ENCODE results near the gene VPS13D.
A peak's percentile ranks its signal among the peaks of the same experiment; 100 is the strongest.

Gene VPS13D

DNA sequence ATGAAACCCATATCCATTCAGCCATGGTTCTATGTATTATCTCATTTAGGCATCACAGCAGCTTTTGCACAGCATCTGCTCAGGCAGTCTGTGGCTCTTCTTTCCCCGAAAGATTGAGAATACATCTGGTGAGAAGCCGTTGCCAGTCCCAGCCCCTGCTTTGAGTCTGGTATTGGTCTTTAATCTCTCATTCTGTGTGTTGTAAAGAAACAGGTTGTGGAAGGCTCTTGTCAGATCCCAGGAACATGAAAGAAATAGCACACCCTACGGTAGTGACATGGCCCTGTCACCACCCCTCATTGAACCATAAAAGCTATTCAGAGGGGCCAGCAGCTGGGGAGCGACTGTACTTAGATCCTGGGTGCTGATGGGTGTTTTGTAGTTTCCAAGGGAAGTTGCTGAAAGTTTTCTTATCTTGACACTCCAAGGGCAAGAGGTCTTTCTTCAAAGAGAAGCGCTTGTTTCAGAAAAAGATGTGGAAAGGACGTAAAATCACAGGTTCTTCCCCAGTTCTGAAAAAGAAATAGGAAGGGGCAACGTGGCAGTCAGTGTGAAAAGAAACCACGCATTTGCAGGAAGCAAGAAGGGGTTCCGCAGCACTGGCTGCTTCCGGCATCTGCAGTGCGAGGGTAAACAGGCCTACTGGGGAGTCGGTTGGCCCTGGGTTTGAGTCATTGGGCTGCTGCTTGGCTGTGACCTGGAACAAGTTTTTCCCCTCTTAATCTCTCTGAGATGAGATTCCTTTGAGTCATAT is 243.1 kb downstream of the VPS13D start:
- no peak for DNase-seq (ENCODE audit: low read depth)

DNA sequence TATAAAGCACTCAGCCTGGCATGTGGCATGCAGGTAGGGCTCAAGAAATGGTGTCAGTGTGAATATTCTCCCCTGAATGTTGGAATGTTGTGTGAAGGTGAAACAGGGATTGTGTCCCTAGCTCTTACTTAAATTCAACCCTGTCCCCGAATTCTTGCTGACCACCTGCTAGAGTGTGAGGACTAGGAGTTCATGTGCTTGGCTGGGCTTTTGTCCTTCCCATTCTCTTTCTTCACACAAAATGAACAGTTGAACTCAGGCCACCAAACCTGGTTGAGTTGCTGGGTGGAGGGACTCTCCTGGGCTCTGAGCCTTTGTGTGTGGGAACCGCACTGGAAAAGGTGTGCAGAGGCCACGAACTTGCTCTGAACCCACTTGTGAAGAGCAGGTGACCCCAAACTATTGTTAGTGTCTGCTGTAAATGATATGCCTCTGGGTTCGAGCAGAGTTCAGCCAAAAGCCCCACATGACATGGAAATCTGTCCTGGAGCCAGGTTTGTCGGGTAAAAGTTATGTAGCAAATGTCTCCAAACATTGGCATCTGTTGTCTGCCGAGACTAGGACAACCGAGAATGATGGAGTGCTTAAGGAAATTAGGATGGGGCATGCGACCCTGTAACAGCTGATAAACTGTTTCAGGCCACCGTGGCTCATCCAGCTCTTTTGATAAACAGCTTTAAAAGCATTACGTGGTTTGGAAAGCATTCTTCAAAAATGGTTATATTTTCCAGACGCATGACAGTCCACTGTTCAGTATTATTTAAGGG is 243.9 kb downstream of the VPS13D start:
- no peak for DNase-seq (ENCODE audit: low read depth)

DNA sequence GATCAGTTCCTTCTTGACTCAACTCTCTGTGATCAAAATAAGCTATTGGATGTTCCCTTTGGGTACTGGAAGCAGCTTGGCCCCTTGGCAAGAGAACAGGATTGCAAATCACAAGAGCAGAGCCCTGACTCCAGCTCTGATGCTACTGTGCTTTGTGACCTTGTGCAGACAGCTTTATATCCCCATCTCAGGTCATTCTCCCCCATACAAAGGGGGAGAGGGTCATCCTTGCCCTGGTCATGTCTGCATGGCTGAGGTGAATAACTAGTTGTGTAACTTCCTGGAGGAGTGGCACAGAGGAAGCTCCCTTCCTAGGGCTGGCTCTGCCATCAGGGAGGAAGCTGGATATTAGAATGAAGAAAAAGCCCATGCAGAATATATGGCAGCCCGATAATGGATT is 245.3 kb downstream of the VPS13D start:
- DNase-seq (ENCODE audit: low read depth), result no peak

DNA sequence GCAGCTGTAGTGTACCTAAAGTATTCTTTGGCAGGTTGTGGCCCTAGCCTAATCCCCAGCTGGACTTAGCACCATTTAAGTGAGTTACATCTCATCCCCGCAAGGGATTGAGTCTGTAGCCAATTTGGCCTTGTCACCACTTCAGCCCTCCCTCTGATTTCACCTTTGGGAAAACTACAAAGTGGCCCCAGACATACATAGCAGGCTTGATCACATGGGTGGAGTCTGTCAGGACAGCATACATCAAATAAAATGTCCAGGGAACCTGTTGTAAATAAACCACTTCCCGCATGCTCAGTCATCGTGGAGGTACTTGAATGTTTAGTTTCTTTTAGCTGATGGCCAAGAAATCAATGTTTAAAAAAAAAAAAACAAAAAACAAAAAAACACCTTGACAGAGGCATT is 245.7 kb downstream of the VPS13D start:
- no peak for DNase-seq (ENCODE audit: low read depth)

DNA sequence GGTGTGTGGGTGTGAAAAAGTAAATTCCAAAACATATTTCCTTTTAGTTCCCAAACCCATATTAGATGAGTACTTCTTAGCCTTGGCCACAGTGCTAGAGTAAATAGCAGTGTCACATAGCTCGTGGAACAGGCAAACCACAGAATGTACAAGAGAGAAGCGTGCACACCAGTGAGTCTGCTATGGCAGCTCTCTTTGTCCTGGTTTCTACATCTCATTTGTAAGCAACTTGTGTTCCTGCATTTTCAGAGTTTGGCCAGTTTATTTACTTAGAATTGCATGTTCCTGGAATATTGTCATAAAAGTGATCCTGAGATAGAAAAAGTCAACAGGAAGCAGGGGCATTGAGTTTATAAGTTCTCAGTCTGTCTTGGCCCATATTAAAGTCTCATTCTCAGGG is 246.1 kb downstream of the VPS13D start:
- DNase-seq (ENCODE audit: low read depth), result no peak

DNA sequence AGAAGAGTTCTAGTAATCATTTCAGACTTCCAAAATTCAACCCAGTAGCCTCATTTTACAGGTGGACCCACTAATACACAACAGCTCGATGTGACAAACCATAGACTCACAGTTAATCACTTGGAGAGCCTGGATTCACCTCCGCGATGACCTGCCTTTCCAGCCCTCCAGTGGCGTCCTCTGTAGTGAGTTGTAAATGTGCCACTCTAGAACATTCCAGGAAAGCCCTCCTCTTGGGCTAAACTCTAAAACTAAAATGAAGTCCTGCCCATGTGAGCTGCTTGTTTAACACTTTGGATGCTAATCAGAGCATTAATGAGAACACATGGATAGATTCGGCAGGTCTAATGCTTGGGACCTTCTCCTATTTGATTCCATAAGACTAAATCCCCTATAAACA is 247.5 kb downstream of the VPS13D start:
- no peak for DNase-seq (ENCODE audit: low read depth)

DNA sequence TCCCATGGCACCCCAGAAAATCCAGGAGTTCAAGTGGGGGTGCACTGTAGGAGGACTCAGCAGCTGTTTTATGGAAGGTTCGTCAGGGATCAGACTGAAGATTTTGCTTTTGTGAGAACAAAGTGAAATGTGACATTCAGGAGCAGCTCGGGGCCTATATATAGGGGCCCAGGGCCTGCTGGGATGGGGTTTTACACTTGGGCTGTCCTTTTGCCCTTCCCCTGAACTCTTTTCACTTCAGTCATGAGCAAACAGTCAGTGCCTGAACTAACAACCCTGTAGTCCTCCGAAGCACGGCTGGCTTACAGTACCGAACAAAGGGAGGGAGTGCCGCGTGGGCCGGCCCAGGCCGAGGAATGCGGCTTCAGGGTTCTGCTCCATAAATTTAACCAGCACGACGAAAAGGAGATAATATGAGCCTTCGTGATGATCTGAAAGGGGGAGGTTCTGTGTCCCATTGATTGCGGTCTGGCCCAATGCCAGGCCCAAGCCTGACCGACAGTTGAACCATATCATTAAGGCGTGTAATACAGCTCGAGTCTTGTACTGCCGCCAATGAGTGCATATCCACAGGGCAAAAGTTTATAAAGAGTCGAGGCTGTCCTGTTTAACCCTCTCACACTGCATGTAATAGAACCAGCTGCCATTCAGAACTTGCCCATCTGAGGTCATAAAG is 248.2 kb downstream of the VPS13D start:
- DNase-seq (ENCODE audit: low read depth), result peak; percentile 74

DNA sequence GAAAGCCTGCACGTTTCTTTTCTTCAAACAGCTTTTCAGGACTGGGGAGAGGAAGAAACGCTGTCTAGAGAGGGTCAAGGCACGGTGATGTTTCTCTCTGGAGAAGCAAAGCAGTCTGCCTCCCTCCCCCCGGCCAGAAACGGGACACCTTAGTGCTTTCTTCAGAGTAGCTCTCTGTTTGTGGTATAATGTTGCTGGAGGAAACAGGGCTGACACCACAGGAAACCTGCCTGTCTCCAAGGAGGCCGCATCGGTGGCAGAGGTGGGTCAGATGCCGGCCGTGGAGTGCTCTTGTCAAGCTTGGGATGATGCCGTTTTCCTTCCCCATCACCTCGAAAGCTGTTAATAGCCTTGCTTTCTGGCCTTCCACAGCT is 248.8 kb downstream of the VPS13D start:
- no peak for DNase-seq (ENCODE audit: low read depth)

DNA sequence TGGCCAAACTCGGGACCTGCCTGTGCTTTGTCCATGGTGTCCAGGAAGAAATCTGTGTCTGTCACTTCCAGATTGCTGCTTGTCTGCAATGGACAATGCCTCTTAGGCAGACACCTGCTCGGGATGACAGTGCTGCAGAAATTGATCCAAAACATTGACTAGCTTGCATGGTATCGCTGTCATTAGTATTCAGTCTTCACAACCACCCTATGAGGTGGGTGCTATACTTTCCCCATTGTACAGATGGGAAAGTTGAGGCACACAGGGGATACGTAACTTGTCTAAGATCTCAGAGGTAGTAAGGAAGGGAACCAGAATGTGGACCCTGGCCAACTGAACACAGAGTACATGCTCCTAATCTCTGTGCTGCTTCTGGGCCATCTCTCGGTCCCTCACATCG is 249.5 kb downstream of the VPS13D start:
- DNase-seq (ENCODE audit: low read depth), result no peak

DNA sequence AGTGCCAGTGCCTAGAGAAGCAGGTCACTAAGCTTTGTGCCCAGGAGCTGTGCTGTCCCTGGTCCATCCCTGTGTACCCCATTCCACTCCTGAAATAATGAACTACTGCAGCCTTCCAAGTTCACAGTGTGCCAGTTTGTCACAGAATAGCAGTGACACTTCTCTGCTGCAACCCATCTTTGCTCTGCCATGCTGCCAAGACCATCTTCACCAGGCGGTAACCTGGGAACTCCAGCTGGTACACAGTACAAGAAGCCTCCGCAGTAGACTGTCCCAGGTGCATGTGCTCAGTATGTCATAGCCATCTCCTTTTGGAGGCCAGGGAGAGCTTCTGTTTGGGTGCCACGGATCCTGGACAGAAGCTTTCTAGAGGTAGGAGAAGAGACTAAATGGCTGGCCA is 250.2 kb downstream of the VPS13D start:
- no peak for DNase-seq (ENCODE audit: low read depth)

DNA sequence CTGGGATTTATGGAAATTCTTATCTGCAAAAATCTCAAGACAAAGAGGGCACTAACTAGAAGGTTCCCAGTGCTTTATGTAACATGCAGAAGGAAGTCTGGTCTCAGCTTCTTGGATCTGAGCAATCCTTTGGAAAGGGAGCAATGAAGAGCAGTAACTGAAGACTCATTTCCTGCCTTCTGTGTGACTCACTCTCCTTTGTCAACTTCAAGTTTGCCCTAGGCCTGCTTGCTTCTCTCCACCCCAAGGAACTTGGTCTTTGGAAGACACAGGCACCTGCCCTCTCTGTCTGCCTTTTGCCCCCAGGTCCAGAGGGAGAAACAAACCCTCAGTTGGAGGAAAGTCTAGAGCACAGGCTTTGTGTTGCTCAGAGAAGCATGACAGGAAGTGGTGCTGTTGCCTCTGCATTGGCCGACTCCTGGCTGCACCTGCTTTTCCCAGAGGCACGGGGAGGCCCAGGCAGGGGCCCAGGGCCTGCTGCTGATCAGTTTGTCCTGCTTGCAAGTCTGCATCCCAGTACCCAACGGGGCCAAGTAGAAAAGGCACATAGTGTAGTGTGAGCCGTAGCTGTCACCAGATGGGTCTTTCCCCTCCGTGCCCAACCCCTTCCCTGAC is 251.0 kb downstream of the VPS13D start:
- DNase-seq (ENCODE audit: low read depth), result peak; percentile 85

DNA sequence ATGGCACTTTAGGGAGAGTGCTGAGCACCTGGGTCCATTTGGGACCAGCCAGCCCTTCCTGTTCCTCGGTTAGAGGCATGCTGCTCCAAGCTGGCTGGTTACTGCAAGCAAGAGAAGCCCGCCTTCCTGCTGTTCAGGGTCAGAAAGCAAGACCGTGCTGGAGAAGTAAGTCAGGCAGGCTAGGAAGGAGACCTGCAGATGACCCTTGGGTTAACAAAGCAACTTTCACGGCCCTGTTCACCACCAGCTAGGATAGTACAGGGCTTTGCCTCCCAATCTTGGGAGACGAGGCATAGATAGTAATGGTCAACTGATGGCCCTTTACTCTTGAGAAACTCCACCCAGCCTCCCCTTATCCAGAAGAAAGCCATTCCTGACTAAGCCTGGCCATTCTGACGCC is 252.1 kb downstream of the VPS13D start:
- DNase-seq (ENCODE audit: low read depth), result no peak

DNA sequence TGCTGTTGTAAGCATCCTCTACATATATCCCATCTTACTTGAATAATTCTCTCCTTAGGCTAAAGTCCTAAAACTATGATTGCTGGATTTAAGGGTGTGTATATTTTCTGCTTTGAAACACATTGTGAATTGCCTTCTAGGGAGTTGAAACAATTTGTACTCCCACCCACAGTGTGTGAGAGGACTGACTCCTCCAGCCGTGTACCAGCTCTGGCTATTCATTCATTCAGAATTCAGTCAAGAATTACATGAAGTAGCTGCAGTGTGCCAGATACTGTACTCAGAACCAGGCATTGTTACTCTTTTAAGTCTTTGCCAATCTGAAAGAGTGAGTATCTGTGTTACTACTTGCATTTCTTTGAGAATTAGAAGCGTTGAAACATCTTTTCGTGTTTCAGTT is 253.2 kb downstream of the VPS13D start:
- no peak for DNase-seq (ENCODE audit: low read depth)

DNA sequence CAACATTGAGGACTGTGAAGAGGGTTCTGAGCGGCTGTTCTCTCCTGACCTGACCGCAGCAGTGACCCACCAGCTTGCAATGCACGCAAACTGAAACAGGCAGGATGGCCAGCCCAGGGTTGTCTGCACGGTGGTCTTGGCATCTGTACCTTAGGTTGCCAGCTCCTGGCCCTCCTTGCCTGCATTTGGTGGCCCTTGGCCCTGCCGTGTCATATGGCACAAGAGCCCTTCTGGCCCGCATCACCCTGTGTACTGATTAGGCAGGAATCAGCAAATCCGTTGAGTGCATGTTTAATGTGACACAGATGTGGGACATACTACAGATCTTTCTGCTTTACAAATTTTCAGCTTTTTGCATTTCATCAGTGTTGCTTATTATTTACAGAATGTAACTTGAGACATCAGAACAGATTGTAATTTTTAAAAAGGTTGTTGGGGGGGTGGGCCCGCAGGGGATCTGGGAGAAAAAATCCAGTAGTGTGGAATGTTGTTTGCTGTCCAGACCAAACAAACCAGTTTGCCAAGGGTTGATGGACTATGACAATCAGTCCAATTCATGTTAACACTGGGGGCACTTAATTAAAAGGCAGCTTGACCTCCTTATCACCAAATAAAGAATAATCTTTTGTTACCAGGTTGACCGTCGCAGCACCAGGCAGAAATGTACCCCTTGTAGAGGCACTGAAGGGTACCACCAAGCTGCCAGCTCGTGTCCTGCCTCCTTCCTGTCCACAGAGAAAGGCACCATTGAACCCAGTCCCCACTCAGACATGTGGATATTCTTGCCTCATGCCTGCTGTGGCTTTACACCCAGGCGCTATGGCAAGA is 255.6 kb downstream of the VPS13D start:
- no peak for DNase-seq (ENCODE audit: low read depth)

DNA sequence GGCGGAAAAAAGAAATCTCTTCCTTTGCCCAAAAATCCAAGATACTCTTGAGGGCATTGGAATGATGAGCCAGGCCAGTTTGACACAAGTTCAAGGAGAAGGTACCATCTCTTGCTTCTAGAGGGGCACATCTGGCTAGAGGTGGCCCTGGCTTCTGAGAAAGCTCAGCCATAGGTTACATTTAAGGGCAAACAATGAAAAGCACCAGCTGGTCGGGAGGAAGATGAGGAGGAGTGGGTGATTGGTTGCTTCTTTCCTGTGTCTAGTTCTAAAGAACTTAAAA is 256.2 kb downstream of the VPS13D start:
- DNase-seq (ENCODE audit: low read depth), result no peak

DNA sequence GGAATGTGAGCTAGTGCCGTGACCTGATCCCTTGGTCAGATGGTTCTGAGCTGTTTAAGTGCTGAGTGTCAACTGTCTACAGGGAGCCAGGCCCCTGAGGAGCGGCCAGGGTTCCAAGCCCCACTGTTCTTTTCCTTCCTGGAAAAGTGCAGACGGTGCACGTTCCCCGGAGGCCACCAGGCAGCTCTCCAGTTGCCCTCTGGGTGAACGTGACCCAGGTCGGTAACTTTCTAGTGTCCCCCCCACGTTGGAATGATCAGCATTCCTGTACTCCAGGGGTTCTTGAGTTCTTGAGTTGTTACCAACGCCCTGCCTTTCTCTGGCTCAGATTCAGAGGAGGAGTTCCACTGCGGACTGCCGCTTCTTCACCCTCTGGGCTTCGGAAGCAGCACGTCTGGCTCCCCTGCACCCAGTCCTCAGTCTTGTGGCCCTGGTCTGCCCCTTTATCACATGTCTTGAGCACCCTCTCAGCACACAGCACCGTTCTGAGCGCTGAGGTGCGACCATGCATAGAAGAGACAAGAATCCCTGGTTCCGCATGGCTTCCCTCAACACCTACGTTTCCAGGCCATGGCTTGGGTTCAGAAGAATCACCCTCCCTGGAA is 256.7 kb downstream of the VPS13D start:
- DNase-seq (ENCODE audit: low read depth), result no peak

DNA sequence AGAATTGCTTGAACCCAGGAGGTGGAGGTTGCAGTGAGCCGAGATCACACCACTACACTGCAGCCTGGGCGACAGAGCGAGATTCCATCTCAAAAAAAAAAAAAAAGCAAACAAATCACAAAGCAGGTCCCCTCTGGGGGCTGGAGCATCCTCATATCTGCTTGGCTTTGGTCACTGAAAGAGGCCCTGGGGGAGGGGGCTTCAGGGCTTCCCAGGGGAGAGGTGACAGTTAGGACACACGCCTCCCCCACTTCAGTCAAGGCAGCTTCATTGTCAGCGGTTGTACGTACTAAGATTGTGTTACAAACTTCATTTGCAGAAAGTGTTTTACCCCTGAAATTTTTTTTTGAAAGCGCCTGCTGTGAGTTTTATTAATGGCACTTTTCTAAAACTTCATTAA is 257.7 kb downstream of the VPS13D start:
- DNase-seq (ENCODE audit: low read depth), result no peak

DNA sequence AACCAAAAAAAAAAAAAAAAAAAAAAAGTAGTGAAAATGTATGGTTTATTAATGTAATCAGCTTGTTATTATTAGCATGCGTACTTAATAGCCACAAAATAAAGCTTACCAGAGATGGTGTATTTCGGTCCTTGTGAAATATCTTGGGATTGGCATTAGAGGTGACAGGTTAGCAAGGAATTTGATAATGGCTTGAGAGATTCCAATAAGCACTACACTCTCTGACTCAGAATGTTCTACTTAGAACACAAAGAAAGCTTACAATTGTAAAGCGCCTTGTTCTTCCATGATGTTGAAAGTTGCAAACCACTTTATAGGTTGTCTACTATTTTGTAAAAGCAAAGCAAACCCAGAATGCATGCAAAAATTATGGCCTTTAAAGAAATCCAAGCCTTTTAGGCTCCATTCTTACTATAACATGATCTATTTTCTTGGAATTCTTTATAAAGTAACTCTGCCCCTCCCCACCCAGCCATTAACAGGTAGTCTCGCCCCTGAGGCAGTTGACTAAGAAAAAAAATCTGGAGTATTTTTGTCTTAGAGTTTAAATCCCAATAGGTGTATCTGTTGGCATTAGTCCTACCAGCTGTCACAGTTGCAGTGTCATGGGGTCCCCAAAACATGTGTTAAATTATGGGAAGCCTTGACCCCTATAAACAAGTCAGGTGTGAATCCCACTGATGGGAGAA is 259.0 kb downstream of the VPS13D start:
- no peak for DNase-seq (ENCODE audit: low read depth)

DNA sequence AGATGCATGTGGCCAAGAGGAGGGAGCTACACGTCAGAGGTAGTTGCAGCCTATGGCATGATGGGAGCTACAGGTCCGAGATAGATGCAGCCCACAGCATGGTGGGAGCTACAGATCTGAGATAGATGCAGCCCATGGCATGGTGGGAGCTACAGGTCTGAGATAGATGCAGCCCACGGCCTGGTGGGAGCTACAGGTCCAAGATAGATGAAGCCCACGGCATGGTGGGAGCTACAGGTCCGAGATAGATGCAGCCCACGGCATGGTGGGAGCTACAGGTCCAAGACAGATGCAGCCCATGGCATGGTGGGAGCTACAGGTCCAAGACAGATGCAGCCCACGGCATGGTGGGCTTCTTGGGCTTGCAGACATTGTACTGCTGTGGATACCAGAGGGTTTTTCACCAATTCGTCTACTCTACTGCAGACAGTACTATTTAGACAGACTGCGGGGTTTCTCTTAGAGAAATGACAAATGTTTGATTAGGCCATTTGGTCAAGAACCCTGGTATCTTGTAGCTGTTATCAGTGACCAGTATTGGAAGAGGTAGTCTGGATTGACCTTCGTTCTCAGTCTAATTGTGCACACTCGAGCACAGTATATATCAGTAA is 260.8 kb downstream of the VPS13D start:
- DNase-seq (ENCODE audit: low read depth), result no peak

DNA sequence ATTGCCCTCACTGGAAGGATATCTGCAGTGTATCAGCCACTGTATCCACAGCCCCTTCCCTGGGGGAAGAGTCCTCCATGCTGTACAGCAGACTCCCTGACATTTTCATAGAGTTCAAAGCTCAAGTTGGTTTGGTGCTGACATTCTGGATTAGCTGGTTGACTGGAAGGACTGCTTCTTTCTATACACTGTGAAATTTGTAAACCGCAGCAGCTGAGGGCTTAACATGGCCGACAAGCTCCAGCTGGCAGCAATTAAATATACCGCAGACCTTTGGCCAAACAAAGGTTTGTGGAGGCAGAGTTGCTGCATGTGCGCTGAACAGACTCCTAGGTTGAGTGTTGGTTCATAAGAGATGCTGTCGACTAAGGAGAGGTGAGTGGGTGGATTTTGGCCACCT is 261.8 kb downstream of the VPS13D start:
- no peak for DNase-seq (ENCODE audit: low read depth)

DNA sequence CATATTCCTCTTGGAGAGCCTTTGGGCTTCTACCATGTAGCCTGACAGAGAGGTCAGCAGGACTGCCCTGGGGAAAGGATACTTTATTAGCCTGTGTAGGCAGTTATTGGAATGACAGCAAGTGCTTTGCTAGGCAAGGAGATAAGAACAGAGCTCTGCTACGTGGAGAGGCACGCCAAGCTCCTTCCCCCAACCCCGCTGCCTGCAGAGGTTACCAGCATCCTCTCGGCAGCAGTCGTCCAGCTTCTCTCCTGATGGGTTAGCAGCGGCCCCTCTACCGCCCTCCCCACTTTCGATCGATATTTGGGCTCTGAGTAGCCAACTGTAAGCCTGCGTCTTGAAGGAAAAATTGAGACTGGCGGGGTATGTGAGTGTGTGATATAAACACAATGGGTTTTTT is 265.9 kb downstream of the VPS13D start:
- no peak for DNase-seq (ENCODE audit: low read depth)

All from HS-5 (cell line).